ENCODE results near the gene CDH4. TPM values are rescaled to one million over a fixed set of nuclear protein-coding genes. Genes with fewer than 3 reads are reported as not detected.
A peak's percentile ranks its signal among the peaks of the same experiment; 100 is the strongest.

The CDH4 gene
- under 1 TPM in 3 of 4 donors, not detected in 1; 0.13 to 0.38 (median 0.21) TPM for total RNA-seq

GRCh38 chr20:61251529-61252393 lies at the start of gene CDH4:
CDH4 (plus strand) TSS chr20:61252261.
- Histone ChIP-seq H3K4me1 (peaks cover 0 to 24% (median 20%) of the 10 kb centered on the region in 3 donors), H3K36me3 (no peaks in the 10 kb centered on the region), H3K27me3 (peaks cover 0 to 96% (median 11%) of the 10 kb centered on the region in 4 donors), H3K27ac (no peak within 1 kb of the TSS), H3K9me3 (no peaks in the 10 kb centered on the region), H3K4me3 (peak within 1 kb of the TSS; percentile 19 to 49 (median 35))
- no peak for DNase-seq
- WGBS, 2 donors, result 52 to 71% methylated on average over 2 to 7 of the region's 78 CpGs
- TF ChIP-seq POLR2A (IDR thresholded peaks at IDR 0.05), result no peak
- TF ChIP-seq CTCF (IDR thresholded peaks at IDR 0.05), result no peak
- intact Hi-C loops (cut with DNase I), result no loop called here

- peaks cover 0 to under 1% (median 0%) of the 10 kb centered on the region in 4 donors for H3K27me3 ChIP-seq
- H3K36me3 ChIP-seq, result no peaks in the 10 kb centered on the region
- no peak overlapping the region for H3K27ac ChIP-seq
- intact Hi-C loops (cut with DNase I), result no loop called here
- TF ChIP-seq POLR2A (IDR thresholded peaks at IDR 0.05) (no peak), CTCF (IDR thresholded peaks at IDR 0.05) (no peak)
- DNase-seq, result no peak
- H3K9me3 ChIP-seq, result no peaks in the 10 kb centered on the region
- no peak overlapping the region for H3K4me3 ChIP-seq
- WGBS, 2 donors, result 48 to 54% methylated on average over 5 of the region's 5 CpGs
- no peaks in the 10 kb centered on the region for H3K4me1 ChIP-seq
Measured at GRCh38 chr20:61203320-61203719, 48.7 kb upstream of the CDH4 start.

GRCh38 chr20:61204206-61204605 lies 47.9 kb upstream of the CDH4 start:
- no peaks in the 10 kb centered on the region for H3K4me1 ChIP-seq
- TF ChIP-seq CTCF (IDR thresholded peaks at IDR 0.05) (no peak), POLR2A (IDR thresholded peaks at IDR 0.05) (no peak)
- no peaks in the 10 kb centered on the region for H3K36me3 ChIP-seq
- no peak overlapping the region for H3K27ac ChIP-seq
- no peaks in the 10 kb centered on the region for H3K9me3 ChIP-seq
- 78 to 79% methylated on average over 8 of the region's 8 CpGs for WGBS, 2 donors
- intact Hi-C loops (cut with DNase I), result no loop called here
- no peak for DNase-seq
- no peak overlapping the region for H3K4me3 ChIP-seq
- no peaks in the 10 kb centered on the region for H3K27me3 ChIP-seq

GRCh38 chr20:61205769-61206168 lies 46.3 kb upstream of the CDH4 start:
- H3K27ac ChIP-seq, result no peak overlapping the region
- 67 to 71% methylated on average over 5 of the region's 6 CpGs for WGBS, 2 donors
- intact Hi-C loops (cut with DNase I), result no loop called here
- H3K4me3 ChIP-seq, result no peak overlapping the region
- H3K9me3 ChIP-seq, result no peaks in the 10 kb centered on the region
- no peaks in the 10 kb centered on the region for H3K27me3 ChIP-seq
- H3K36me3 ChIP-seq, result no peaks in the 10 kb centered on the region
- TF ChIP-seq CTCF (IDR thresholded peaks at IDR 0.05) (no peak), POLR2A (IDR thresholded peaks at IDR 0.05) (no peak)
- no peaks in the 10 kb centered on the region for H3K4me1 ChIP-seq
- DNase-seq, result no peak

GRCh38 chr20:61210862-61211261 lies 41.2 kb upstream of the CDH4 start:
- no peak overlapping the region for H3K27ac ChIP-seq
- H3K27me3 ChIP-seq, result no peaks in the 10 kb centered on the region
- TF ChIP-seq CTCF (IDR thresholded peaks at IDR 0.05) (no peak), POLR2A (IDR thresholded peaks at IDR 0.05) (no peak)
- intact Hi-C loops (cut with DNase I), result no loop called here
- no peaks in the 10 kb centered on the region for H3K9me3 ChIP-seq
- no peak overlapping the region for H3K4me3 ChIP-seq
- DNase-seq, result no peak
- H3K4me1 ChIP-seq, result no peaks in the 10 kb centered on the region
- 70 to 93% methylated on average over 6 of the region's 6 CpGs for WGBS, 2 donors
- H3K36me3 ChIP-seq, result no peaks in the 10 kb centered on the region
